SK-N-MC (cell line): ENCODE measurements around the gene RNF183.
"Not testable (repeated sequence)": the region's sequence is repeated elsewhere in the genome, so short reads cannot be mapped to it uniquely, and the experiment has no call there.

Experiments used
- EZH2 ChIP-seq: fragments of 200-600 bp; sonication (generic); IDR thresholded peaks from one replicate; pipeline ENCODE4 v1.6.1; 2017; ENCODE audit warnings: antibody characterized with exemption
- FOXP2 ChIP-seq: optimal IDR thresholded peaks from 2 replicates; pipeline ENCODE3; 2011; ENCODE audit warnings: mild to moderate bottlenecking, moderate library complexity; ENCODE audit not compliant: insufficient read depth; ENCODE audit errors: extremely low read length, control extremely low read depth
- POLR2AphosphoS5 ChIP-seq: IDR thresholded peaks from 2 replicates; pipeline ENCODE4 v1.6.1; 2012; ENCODE audit warnings: mild to moderate bottlenecking, low read depth, low read length, borderline replicate concordance

- TF ChIP-seq EZH2, POLR2AphosphoS5, FOXP2: not testable (repeated sequence)
Measured at GRCh38 chr9:113296247-113296646, 6.9 kb downstream of the RNF183 start.
